GM23338 (cell line): ENCODE results near the gene TMEM120B. TPM values are rescaled to one million over a fixed set of nuclear protein-coding genes. Genes with fewer than 3 reads are reported as not detected.
"Not testable (repeated sequence)": the region's sequence is repeated elsewhere in the genome, so short reads cannot be mapped to it uniquely, and the experiment has no call there.

Experiments
- ATAC-seq: fragments of 200-7000 bp; cut with Tn5 transposase; 3 replicates; pipeline ENCODE4 v1.9.1; 2020
- DNase-seq: peaks from one replicate; pipeline ENCODE4 v3.0.0-alpha.2; 2015; ENCODE audit warnings: low spot score
- H2AFZ ChIP-seq: fragments of 200-600 bp; sonication (generic); 2 replicates; pipeline ENCODE4 v1.8.0; 2016; ENCODE audit warnings: antibody characterized with exemption, mild to moderate bottlenecking, moderate library complexity
- H3F3A ChIP-seq: fragments of 200-600 bp; sonication (generic); replicated peaks from 2 replicates; pipeline ENCODE4 v1.8.0; 2017; ENCODE audit warnings: antibody characterized with exemption, mixed run types, low read depth
- H3K27ac ChIP-seq: fragments of 200-600 bp; sonication (generic); 2 replicates; pipeline ENCODE4 v1.6.1; 2016; ENCODE audit warnings: low read depth
- H3K27me3 ChIP-seq: fragments of 200-600 bp; sonication (generic); 2 replicates; pipeline ENCODE4 v1.8.0; 2016; ENCODE audit warnings: mild to moderate bottlenecking, mixed run types, moderate library complexity; ENCODE audit not compliant: insufficient read depth
- H3K36me3 ChIP-seq: fragments of 200-600 bp; sonication (generic); 2 replicates; pipeline ENCODE4 v1.8.0; 2016; ENCODE audit warnings: mild to moderate bottlenecking; ENCODE audit not compliant: insufficient read depth
- H3K4me1 ChIP-seq: fragments of 200-600 bp; sonication (generic); 2 replicates; pipeline ENCODE4 v1.8.0; 2016; ENCODE audit warnings: mild to moderate bottlenecking, moderate library complexity; ENCODE audit not compliant: insufficient read depth
- H3K4me2 ChIP-seq: fragments of 200-600 bp; sonication (generic); 2 replicates; pipeline ENCODE4 v1.7.1; 2017; ENCODE audit warnings: mixed run types
- H3K4me3 ChIP-seq: fragments of 200-600 bp; sonication (generic); 2 replicates; pipeline ENCODE4 v1.6.1; 2016; ENCODE audit warnings: mixed run types
- H3K79me2 ChIP-seq: fragments of 200-600 bp; sonication (generic); replicated peaks from 2 replicates; pipeline ENCODE4 v1.8.0; 2017; ENCODE audit warnings: mild to moderate bottlenecking; ENCODE audit not compliant: insufficient read depth
- H3K9me2 ChIP-seq: fragments of 200-600 bp; sonication (generic); 2 replicates; pipeline ENCODE4 v1.8.0; 2017; ENCODE audit not compliant: insufficient read depth
- H4K20me1 ChIP-seq: fragments of 200-600 bp; sonication (generic); replicated peaks from 2 replicates; pipeline ENCODE4 v1.8.0; 2017; ENCODE audit warnings: mild to moderate bottlenecking; ENCODE audit not compliant: insufficient read depth
- H3K27ac Mint-ChIP-seq: 2 replicates; pipeline ENCODE4 v1.8.0; 2020; ENCODE audit warnings: inconsistent platforms, mild to moderate bottlenecking, moderate library complexity, mixed read lengths
- H3K27me3 Mint-ChIP-seq: 3 replicates; pipeline ENCODE4 v1.8.0; 2022; ENCODE audit warnings: low read depth, mild to moderate bottlenecking, moderate library complexity, mixed read lengths, inconsistent platforms; ENCODE audit not compliant: insufficient read depth, poor library complexity
- H3K36me3 Mint-ChIP-seq: 3 replicates; pipeline ENCODE4 v1.8.0; 2021; ENCODE audit warnings: low read depth, mild to moderate bottlenecking, inconsistent platforms, moderate library complexity, mixed read lengths
- H3K4me1 Mint-ChIP-seq: 3 replicates; pipeline ENCODE4 v1.8.0; 2020; ENCODE audit warnings: mild to moderate bottlenecking, inconsistent platforms, mixed read lengths
- H3K4me3 Mint-ChIP-seq: 3 replicates; pipeline ENCODE4 v1.8.0; 2021; ENCODE audit warnings: moderate library complexity, mild to moderate bottlenecking, inconsistent platforms, mixed read lengths
- H3K9me3 Mint-ChIP-seq: 3 replicates; pipeline ENCODE4 v1.8.0; 2020; ENCODE audit warnings: moderate library complexity, mild to moderate bottlenecking, inconsistent platforms, mixed read lengths
- EZH2 ChIP-seq: fragments of 200-600 bp; sonication (generic); IDR thresholded peaks from one replicate; pipeline ENCODE4 v1.8.0; 2017; ENCODE audit warnings: antibody characterized with exemption, mild to moderate bottlenecking, low read depth; ENCODE audit not compliant: unreplicated experiment
- JUNB ChIP-seq: IDR thresholded peaks from one replicate; pipeline ENCODE4 v1.6.1; 2016; ENCODE audit warnings: antibody characterized with exemption; ENCODE audit not compliant: unreplicated experiment
- POLR2AphosphoS5 ChIP-seq: IDR thresholded peaks from 2 replicates; pipeline ENCODE4 v1.6.1; 2016; ENCODE audit warnings: antibody characterized with exemption, low read depth
- ZNF114 ChIP-seq: fragments of 250-450 bp; sonication (Bioruptor Pico); IDR thresholded peaks from 2 replicates; pipeline ENCODE4 v1.5.0; 2020; ENCODE audit warnings: mild to moderate bottlenecking, moderate library complexity
- ZNF462 ChIP-seq: fragments of 250-450 bp; sonication (Bioruptor Pico); IDR thresholded peaks from 2 replicates; pipeline ENCODE4 v1.5.0; 2020; ENCODE audit warnings: mild to moderate bottlenecking, moderate library complexity
- polyA plus RNA-seq: library from polyadenylated mRNA; unstranded; fragments of >200 nt; fragmentation: Nextera tagmentation; extraction: Ambion mirVana; gene quantifications from 2 replicates; pipeline ENCODE4 v1.2.1, GENCODE V29; 2016
- total RNA-seq: library from RNA; depleted of rRNA; stranded (reverse); fragments of >200 nt; shearing (Covaris generic); gene quantifications from 2 replicates; pipeline ENCODE4 v1.2.3, GENCODE V29; 2014

TMEM120B gene
- total and polyA plus RNA-seq, 2 experiments from 2014 or later = 15.0 to 36.0 TPM

- TF ChIP-seq EZH2 (no peak), JUNB (no peak), POLR2AphosphoS5 (no peak), ZNF114 (CRISPR knock-in tag) (no peak), ZNF462 (CRISPR knock-in tag) (no peak)
These were observed 77.5 kb downstream of the TMEM120B start (continued) for GRCh38 chr12:121789800-121790728.

GRCh38 chr12:121790785-121791184 is 78.2 kb downstream of the TMEM120B start:
- H3K4me1 Mint-ChIP-seq = peaks cover 26% of the 10 kb centered on the region
- not testable (repeated sequence) for H3K4me3 ChIP-seq, H3K27ac ChIP-seq, H3K9me3 Mint-ChIP-seq, H3K4me3 Mint-ChIP-seq, H3K27ac Mint-ChIP-seq, H3K4me2 ChIP-seq, H3K36me3 Mint-ChIP-seq, DNase-seq, H3K9me2 ChIP-seq, H3K79me2 ChIP-seq, H3K36me3 ChIP-seq, ATAC-seq, H3K27me3 ChIP-seq, H2AFZ ChIP-seq
- Histone ChIP-seq H4K20me1 (peaks cover 17% of the 10 kb centered on the region; the same call in 1 of the 2 replicates), H3F3A (peaks cover 19% of the 10 kb centered on the region), H3K4me1 (peaks cover 13% of the 10 kb centered on the region)
- H3K27me3 Mint-ChIP-seq = peaks cover 28% of the 10 kb centered on the region
